ENCODE results near the gene TNFRSF8.
"Not testable (repeated sequence)": the region's sequence is repeated elsewhere in the genome, so short reads cannot be mapped to it uniquely, and the experiment has no call there.

DNA sequence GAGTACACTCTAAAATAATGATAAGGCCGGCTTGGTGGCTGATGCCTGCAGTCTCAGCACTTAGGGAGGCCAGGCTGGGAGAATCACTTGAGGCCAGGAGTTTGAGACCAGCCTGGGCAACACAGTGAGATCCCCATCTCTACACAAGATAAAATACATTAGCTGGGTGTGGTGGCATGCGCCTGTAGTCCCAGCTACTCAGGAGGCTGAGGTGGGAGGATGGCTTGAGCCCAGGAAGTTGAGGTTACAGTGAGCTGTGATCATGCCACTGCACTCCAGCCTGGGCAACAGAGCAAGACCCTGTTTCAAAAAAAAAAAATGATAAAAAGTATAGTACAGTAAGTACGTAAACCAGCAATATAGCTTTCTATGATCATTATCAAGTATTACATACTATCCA is 38.0 kb downstream of the TNFRSF8 start:
- TF ChIP-seq, protein P1, sequence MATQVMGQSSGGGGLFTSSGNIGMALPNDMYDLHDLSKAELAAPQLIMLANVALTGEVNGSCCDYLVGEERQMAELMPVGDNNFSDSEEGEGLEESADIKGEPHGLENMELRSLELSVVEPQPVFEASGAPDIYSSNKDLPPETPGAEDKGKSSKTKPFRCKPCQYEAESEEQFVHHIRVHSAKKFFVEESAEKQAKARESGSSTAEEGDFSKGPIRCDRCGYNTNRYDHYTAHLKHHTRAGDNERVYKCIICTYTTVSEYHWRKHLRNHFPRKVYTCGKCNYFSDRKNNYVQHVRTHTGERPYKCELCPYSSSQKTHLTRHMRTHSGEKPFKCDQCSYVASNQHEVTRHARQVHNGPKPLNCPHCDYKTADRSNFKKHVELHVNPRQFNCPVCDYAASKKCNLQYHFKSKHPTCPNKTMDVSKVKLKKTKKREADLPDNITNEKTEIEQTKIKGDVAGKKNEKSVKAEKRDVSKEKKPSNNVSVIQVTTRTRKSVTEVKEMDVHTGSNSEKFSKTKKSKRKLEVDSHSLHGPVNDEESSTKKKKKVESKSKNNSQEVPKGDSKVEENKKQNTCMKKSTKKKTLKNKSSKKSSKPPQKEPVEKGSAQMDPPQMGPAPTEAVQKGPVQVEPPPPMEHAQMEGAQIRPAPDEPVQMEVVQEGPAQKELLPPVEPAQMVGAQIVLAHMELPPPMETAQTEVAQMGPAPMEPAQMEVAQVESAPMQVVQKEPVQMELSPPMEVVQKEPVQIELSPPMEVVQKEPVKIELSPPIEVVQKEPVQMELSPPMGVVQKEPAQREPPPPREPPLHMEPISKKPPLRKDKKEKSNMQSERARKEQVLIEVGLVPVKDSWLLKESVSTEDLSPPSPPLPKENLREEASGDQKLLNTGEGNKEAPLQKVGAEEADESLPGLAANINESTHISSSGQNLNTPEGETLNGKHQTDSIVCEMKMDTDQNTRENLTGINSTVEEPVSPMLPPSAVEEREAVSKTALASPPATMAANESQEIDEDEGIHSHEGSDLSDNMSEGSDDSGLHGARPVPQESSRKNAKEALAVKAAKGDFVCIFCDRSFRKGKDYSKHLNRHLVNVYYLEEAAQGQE (IDR thresholded peaks at IDR 0.05), result not testable (repeated sequence)
- TF ChIP-seq, protein P2, sequence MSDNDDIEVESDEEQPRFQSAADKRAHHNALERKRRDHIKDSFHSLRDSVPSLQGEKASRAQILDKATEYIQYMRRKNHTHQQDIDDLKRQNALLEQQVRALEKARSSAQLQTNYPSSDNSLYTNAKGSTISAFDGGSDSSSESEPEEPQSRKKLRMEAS (IDR thresholded peaks at IDR 0.05), result not testable (repeated sequence)
- TF ChIP-seq, protein P3, sequence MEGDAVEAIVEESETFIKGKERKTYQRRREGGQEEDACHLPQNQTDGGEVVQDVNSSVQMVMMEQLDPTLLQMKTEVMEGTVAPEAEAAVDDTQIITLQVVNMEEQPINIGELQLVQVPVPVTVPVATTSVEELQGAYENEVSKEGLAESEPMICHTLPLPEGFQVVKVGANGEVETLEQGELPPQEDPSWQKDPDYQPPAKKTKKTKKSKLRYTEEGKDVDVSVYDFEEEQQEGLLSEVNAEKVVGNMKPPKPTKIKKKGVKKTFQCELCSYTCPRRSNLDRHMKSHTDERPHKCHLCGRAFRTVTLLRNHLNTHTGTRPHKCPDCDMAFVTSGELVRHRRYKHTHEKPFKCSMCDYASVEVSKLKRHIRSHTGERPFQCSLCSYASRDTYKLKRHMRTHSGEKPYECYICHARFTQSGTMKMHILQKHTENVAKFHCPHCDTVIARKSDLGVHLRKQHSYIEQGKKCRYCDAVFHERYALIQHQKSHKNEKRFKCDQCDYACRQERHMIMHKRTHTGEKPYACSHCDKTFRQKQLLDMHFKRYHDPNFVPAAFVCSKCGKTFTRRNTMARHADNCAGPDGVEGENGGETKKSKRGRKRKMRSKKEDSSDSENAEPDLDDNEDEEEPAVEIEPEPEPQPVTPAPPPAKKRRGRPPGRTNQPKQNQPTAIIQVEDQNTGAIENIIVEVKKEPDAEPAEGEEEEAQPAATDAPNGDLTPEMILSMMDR (IDR thresholded peaks at IDR 0.05), result not testable (repeated sequence)
- not testable (repeated sequence) for TF ChIP-seq EP300 (IDR thresholded peaks at IDR 0.05); JUNB (IDR thresholded peaks at IDR 0.05); MYC (IDR thresholded peaks at IDR 0.05; ENCODE audit: borderline replicate concordance, low read length); RAD21 (conservative IDR thresholded peaks at IDR 0.05 in 1 of 2, IDR thresholded peaks at IDR 0.05 in 1 of 2); MAFK (IDR thresholded peaks at IDR 0.05; ENCODE audit: partially characterized antibody)

Measured in A549 (cell line).